KOPT-K1 (cell line): ENCODE measurements around the gene AOPEP.

Experiments
- H3K27ac ChIP-seq: fragments of 200-600 bp; sonication (generic); 2 replicates; pipeline ENCODE4 v1.5.1; 2016; ENCODE audit warnings: antibody characterized with exemption, mild to moderate bottlenecking, low read depth, low read length; ENCODE audit not compliant: poor library complexity, severe bottlenecking
- H3K36me3 ChIP-seq: fragments of 200-600 bp; sonication (generic); 2 replicates; pipeline ENCODE4 v1.5.1; 2017; ENCODE audit warnings: antibody characterized with exemption, mild to moderate bottlenecking, low read length, moderate library complexity; ENCODE audit not compliant: insufficient read depth
- H3K9me3 ChIP-seq: fragments of 200-600 bp; sonication (generic); 2 replicates; pipeline ENCODE4 v1.5.1; 2017; ENCODE audit warnings: antibody characterized with exemption, low read length, mild to moderate bottlenecking; ENCODE audit not compliant: insufficient read depth, poor library complexity, severe bottlenecking

AOPEP gene

DNA sequence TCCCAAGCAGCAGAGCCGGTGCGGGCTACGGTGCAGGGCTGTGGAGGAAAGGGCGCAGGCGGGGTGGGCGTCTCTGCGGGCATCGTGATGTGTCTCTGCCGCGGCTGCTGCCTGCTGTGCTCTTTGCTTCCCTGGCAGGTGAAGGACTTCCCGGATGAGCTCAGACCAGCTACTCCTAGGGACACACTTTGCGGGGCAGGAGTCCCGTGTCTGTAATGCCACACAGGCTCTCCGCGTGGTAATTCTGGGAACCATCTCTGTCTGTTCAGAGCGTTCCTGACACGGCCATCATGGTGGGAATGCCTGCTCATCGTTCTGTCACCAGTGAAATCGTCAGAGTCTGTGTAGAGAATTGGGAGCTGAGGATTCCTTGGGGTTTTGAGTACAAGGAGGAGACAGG is 355.5 kb downstream of the AOPEP start:
- no peaks in the 10 kb centered on the region for H3K36me3 ChIP-seq
- H3K27ac ChIP-seq = no peak overlapping the region
- H3K9me3 ChIP-seq = no peaks in the 10 kb centered on the region

DNA sequence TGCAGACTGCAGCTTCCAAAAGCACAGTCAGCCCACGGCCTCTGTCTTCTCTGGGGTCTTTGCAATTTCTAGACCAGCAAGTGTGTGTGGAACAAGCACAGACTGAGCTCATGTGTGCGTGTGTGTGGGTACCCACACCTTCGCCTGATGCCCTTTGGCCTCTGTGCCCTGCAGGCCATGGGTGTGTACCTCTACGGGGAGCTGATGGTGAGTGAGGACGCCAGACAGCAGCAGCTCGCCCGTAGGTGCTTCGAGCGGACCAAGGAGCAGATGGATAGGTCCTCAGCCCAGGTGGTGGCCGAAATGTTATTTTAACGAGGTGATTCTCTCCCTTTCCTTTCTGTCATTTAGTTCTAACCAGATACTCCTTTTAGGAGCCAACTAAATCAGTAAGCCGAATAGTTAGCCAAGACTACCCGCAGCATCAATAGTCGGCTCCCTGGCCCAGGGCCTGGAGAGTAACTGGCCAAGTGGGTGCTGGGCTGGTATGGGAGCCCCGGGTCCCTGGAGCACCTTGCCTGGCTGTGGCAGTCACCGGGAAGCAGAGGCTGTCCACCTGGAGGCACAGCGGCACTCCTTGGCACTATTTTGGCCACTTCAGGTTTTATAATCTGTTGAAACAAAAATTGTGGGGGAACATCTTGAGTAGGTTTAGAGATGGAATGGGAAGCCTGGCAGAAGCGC is 356.0 kb downstream of the AOPEP start:
- H3K27ac ChIP-seq = no peak overlapping the region
- H3K36me3 ChIP-seq = no peaks in the 10 kb centered on the region

DNA sequence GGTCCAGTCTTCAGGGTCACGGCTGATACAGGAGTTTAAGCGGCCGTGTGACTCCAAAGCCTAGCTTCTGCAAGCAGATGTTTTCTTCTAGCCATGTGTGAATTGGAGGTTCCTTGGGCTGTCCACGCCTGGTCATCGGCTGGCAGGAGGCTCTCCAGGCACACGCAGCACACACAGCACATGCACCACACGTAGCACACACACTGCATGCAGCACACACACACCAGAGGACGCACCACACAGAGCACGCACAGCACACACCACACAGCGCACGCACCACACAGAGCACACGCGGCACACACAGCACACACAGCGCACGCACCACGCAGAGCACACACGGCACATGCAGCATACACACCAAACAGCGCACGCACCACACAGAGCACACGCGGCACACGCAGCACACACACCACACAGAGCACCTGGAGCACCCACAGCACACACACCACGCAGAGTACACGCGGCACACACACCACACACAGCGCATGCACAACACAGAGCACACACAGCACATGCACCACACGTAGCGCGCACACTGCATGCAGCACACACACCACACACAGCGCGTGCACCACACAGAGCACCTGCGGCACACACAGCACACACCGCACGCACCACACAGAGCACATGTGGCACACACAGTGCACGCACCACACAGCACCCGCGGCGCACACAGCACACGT is 356.7 kb downstream of the AOPEP start:
- Histone ChIP-seq H3K27ac (no peak overlapping the region), H3K9me3 (no peaks in the 10 kb centered on the region), H3K36me3 (no peaks in the 10 kb centered on the region)

More for the DNA sequence above, 356.0 kb downstream of the AOPEP start:
- no peaks in the 10 kb centered on the region for H3K9me3 ChIP-seq

DNA sequence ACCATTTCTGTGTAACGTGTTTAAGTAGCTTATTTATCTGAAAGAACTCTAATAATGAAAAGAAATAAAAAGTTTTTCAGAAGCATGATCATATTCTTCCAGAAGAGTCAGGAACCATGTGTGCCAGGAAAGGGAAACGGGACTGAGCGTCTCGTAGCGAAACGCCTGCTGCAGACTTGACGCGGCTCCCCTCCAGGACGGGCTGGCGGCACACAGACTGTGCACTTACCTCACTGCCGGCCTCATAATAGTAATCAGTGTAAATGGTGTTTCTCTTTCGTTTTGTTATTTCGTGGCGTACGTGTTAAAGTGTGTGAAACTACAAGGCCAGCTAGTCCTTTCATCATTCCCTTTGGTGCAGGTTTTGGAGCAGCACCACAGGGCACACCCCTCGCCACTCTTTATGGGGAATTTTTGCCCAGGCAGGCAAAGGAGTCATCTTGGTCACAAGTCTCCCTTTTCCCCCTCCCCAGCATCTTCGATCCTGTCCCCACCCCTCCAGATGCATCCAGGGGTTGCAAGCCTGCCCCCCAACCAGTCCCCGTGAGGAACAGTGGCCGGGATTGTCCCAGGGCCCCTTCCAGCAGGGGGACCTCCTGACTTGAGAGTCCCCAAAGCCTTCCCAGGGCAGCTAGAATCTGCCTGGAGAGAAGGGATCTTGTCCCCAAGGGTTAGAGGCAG is 357.9 kb downstream of the AOPEP start:
- Histone ChIP-seq H3K27ac (no peak overlapping the region), H3K36me3 (no peaks in the 10 kb centered on the region), H3K9me3 (no peaks in the 10 kb centered on the region)

DNA sequence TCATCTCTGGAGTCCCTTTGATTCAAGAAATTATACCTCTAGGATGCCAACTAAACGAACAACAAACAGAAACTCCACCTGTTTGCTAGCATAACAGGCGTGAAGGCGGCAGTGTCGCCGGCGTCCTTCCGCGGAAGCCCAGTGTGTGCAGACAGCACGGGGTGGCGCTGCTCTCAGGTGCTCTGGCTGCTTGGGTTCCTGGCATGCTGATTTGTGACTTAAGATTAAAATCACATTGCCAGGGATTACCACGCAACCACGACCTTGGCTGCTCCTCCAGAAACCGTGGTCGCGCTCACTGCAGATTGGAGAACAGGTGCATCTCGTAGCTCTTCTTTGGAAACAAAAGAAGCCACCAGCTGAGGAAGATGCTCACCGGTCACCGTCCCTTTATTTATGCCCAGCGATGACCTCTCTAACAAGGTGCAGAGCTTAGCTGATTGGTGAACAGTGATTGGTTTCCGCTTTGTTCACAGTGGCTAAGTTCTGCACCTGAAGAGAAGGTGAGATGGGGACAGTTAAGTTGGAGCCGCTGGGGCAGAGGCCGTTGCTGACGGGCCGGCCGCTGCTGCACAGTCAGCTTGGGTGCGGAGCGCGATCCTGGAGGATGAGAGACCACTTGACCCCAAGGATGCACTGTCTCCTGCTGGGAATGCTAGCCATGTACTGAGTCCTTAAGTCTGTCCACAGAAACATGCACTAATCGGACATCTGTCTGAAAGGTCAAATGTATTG is 358.7 kb downstream of the AOPEP start:
- Histone ChIP-seq H3K27ac (no peak overlapping the region), H3K9me3 (no peaks in the 10 kb centered on the region), H3K36me3 (no peaks in the 10 kb centered on the region)

DNA sequence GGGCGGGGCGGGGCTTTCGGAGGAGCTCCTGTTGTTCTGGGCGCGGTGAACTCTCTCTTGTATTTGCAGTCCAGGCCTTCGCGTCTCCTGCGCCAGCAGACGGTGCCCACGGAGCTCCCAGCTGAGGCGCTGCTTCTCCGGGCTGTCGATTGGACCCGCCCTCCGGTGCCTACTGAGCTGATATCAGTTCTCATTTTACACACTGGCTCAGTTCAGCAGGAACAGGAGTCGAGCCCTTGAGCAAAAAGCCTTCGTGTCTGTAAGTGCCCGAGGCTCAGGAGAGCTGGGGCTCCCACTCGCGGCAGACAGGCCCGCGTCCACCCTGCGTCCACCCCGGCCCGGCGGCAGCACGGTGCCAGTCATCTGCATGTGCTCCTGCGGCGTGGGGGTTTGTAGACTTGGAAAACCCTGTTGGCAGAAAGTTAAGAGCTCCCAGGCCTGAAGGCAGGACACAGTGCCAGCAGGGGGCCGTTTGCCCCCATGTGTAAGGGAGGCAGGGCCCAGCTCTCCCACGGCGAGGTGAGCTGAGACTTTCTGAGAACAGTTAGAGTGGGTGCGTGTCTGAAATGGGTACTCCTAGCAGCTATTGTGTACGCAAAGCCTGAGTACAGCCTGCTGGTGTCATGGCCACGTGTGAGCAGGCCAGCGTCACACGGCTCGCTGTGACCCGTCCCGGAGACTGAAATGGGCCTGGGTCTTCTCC is 359.5 kb downstream of the AOPEP start:
- Histone ChIP-seq H3K9me3 (no peaks in the 10 kb centered on the region), H3K27ac (no peak overlapping the region), H3K36me3 (no peaks in the 10 kb centered on the region)

DNA sequence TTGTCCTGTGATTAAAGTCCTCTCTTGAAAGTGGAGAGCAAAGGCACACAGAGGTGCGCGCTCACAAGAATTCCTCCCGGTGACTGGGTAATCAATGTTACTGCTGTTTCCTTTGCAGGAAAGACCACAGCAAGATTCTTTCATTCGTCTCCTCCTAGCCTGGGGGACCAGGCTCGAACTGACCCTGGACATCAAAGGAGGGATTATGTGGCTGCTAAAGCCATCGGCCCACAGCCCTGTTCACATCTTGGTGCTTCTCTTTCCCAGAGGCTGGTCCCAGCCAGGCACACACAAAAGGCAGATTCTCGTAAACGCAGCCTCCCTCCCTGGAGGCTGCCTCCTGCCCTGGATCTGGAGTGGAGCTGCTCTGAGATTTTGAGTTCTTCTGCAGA is 360.1 kb downstream of the AOPEP start:
- Histone ChIP-seq H3K27ac (no peak overlapping the region), H3K9me3 (no peaks in the 10 kb centered on the region), H3K36me3 (no peaks in the 10 kb centered on the region)

DNA sequence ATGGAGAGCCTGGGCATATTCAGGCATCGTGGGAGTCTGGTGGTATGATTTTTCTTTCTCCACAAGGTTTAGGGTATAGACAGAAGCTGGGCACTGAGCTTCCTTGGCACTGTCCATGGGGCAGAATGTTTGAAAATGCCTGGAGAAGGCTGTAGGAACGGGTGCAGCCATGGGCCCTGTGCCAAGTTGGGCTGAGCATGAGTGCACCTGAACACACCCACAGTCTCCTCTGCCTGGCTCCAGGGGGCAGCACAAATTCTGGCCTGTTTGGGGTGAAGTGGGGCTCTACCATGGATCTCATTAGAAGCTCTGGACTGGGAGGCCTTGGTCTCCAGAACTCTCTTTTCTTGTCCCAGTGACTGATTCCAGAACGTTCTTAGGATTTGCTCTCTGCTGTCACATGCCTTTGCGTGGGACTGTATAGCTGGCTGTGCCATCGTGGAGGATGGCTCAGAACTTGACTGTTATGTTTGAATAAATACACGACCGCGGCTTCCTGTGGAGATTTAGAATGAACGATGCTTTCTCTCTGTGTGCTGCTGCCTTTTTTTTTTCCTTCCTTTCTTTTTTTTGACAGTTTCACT is 361.3 kb downstream of the AOPEP start:
- H3K9me3 ChIP-seq = no peaks in the 10 kb centered on the region
- no peaks in the 10 kb centered on the region for H3K36me3 ChIP-seq
- H3K27ac ChIP-seq = no peak overlapping the region

DNA sequence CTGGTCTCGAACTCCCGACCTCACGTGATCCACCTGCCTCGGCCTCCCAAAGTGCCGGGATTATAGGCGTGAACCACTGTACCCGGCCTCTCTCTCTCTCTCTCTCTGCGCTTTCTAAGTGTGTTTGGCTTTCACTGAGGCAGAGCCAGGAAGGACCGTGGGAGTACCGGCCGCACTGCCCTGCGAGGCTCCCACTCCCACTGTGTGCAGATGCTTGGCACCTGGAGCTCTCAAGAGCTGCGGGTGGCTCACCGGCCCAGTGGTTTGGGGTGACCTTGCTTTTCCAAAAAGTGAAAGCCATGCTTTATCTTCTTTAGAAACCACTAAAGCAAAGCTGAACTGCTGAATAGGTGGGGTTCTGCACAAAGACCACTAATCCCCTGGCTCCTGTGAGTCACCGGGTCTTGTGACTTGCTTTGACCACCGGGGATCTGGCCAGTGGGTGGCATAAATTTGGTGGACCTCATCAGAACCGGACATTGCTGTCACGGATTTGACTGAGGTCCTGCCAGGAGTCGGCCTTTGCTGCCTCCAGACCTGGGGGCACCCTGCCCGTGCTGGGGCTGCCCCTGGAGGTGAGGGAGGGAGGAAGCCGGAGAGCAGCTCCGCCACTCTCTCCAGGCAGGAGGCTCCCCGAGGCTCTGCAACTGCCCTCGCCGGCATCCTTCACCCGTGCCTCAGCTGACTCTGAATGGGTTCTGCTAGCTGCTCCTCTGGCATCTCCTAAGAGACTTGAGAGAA is 362.1 kb downstream of the AOPEP start:
- Histone ChIP-seq H3K9me3 (no peaks in the 10 kb centered on the region), H3K27ac (peak overlapping the region; percentile 48), H3K36me3 (no peaks in the 10 kb centered on the region)

DNA sequence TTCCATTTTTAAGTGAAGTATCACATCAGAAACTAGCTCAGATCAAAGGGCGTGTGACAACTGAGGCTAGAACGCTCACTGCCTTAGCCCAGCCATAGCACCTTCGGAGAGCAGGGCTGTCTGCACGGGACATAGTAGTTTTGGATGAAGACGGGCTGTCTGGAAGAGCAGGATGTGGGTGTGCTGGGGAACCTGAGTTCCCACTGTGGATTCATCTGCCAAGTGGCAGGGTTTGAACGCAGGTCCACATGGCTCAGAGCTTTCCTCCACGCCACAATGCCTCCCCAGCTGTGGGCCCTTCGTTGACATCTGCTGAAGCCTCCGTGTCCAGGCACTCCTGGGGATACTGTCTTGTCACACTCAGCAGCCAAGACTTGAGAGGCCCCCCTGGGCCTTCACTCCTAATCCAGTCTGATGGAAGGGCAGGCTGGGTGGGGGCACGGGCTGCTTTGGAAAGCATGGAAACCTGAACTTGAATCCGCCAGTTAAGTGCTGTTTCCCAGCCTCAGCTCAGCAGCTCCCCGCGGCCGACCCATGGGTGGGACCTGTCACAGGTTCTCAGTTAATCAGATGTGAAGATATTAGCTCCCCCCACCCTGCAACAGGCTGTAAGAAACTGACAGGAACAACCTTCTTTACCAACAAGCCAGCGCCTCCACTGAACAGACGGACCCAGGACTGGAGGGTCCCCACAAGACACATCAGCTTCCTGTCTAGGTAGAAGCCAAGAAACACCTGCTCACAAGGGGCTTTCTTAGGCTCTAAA is 362.9 kb downstream of the AOPEP start:
- H3K9me3 ChIP-seq = no peaks in the 10 kb centered on the region
- no peaks in the 10 kb centered on the region for H3K36me3 ChIP-seq
- peak overlapping the region; percentile 48 for H3K27ac ChIP-seq

DNA sequence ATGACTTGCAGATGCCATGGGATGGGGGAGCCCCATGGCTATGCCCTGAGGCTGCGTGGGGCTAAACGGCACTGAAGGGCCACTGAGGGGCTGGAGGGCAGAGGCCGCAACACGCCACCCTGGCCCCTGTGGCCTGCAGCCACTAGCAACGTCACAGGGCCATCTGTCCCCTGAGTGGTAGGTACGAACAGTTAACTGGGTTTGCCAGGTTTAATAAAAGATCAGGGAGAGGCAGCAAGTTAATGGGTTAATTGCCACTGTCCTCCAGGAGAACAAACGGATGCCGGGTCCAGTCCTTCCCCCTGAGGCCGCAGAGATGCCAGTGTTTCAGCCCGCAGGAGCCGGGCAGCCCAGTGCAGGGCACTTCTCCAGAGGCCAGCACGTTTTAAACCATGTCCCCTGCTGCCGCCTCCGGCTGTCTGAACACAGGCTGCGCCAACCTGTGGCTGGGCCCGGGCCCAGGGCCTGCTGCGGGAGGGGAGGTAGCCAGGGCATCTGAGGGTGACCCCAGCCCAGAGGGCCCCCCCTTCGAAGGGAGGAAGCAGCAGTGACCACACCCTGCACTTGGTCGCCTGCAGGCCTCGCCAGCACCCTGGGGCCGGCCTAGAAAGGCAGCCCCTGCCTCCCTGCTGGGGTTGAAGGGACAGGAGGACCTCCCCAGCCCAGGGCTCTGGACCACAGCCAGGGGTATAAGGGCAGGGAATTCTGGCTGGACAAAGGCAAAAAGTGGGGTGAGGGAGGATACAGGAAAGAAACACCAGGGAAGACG is 363.7 kb downstream of the AOPEP start:
- no peaks in the 10 kb centered on the region for H3K9me3 ChIP-seq
- H3K27ac ChIP-seq = peak overlapping the region; percentile 48
- no peaks in the 10 kb centered on the region for H3K36me3 ChIP-seq

DNA sequence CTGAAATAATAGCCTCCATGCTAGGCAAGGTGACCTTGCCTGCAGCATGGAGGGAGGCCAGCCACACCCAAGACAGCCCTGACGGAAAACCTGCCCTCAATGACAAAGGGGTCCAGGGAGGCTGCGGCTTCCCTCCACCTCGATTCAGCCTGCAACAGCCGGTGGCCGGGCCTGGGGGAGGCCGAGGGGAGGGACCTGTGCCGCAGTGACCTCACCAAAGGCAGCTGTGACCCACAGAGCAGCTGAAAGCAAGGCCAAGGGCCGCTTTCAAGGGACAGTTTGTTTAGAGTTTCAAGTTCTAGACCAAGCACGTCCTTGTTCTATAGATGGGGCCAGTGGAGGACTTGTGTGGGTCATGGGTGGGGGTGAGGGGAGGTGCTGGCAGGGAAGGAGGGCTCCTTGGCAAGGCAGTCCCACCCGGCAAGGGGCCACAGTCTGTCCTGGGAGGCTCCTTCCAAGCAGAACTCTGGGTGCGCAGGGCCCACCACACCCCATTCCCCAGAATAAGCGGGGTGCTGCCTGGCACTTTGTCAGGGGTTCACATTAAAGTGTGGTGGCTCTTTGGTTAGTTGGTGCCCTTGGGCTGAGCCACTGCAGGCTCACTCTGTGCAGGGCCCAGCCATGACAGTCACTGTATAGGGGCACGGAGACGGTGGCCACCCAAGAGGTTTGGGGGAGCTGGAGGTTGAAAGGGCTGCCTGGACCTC is 364.5 kb downstream of the AOPEP start:
- Histone ChIP-seq H3K9me3 (no peaks in the 10 kb centered on the region), H3K36me3 (no peaks in the 10 kb centered on the region), H3K27ac (no peak overlapping the region)
